ENCODE results near the gene TRIP13. TPM values are rescaled to one million over a fixed set of nuclear protein-coding genes. Genes with fewer than 3 reads are reported as not detected.

Gene TRIP13
- total and polyA plus RNA-seq, 2 of the 13 experiments (the other 11 are each of a cell fraction or from before 2014, with no cell fraction given) = 13.5 to 33.0 TPM

DNA sequence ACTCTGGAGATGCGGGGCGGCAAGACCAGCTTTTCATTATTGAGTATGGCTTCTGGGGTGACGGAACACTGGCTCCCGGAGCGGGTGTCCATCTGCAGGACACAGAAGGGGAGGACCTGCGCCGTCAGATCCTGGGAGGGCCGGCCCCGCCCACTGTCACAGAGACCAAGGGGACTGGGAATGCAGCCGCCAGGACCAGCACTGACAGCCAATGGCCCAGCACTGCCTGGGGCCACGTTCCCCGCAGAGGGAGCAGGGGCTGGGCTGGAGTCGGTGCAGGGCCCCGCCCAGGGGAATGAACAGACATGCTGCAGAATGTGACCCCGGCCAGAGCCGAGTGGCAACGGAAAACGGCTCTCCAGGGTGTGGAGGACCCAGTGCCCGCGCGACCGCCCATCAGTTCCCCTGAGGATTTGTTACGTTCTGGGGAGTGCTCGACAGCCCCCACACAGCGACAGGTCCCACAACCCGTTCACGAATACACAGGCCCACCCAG lies 42.1 kb upstream of the TRIP13 start, which contains the start of gene ZDHHC11 (continued):
- TF ChIP-seq, protein P1, sequence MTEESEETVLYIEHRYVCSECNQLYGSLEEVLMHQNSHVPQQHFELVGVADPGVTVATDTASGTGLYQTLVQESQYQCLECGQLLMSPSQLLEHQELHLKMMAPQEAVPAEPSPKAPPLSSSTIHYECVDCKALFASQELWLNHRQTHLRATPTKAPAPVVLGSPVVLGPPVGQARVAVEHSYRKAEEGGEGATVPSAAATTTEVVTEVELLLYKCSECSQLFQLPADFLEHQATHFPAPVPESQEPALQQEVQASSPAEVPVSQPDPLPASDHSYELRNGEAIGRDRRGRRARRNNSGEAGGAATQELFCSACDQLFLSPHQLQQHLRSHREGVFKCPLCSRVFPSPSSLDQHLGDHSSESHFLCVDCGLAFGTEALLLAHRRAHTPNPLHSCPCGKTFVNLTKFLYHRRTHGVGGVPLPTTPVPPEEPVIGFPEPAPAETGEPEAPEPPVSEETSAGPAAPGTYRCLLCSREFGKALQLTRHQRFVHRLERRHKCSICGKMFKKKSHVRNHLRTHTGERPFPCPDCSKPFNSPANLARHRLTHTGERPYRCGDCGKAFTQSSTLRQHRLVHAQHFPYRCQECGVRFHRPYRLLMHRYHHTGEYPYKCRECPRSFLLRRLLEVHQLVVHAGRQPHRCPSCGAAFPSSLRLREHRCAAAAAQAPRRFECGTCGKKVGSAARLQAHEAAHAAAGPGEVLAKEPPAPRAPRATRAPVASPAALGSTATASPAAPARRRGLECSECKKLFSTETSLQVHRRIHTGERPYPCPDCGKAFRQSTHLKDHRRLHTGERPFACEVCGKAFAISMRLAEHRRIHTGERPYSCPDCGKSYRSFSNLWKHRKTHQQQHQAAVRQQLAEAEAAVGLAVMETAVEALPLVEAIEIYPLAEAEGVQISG (CRISPR knock-in tag; IDR thresholded peaks at IDR 0.05) = peak; percentile 53; the same call in 1 of the 2 replicates
- no peak for TF ChIP-seq RNF2 (conservative IDR thresholded peaks at IDR 0.05; ENCODE audit: low read depth)
- no peak for TF ChIP-seq RXRB (CRISPR knock-in tag; IDR thresholded peaks at IDR 0.05; ENCODE audit: borderline replicate concordance)
- TF ChIP-seq, protein P2, sequence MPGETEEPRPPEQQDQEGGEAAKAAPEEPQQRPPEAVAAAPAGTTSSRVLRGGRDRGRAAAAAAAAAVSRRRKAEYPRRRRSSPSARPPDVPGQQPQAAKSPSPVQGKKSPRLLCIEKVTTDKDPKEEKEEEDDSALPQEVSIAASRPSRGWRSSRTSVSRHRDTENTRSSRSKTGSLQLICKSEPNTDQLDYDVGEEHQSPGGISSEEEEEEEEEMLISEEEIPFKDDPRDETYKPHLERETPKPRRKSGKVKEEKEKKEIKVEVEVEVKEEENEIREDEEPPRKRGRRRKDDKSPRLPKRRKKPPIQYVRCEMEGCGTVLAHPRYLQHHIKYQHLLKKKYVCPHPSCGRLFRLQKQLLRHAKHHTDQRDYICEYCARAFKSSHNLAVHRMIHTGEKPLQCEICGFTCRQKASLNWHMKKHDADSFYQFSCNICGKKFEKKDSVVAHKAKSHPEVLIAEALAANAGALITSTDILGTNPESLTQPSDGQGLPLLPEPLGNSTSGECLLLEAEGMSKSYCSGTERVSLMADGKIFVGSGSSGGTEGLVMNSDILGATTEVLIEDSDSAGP (CRISPR knock-in tag; IDR thresholded peaks at IDR 0.05; ENCODE audit: borderline replicate concordance) = peak; percentile 23; the same call in 1 of the 2 replicates
- TF ChIP-seq MEIS2 (CRISPR knock-in tag; IDR thresholded peaks at IDR 0.05) = no peak
- TF ChIP-seq SAP130 (CRISPR knock-in tag; IDR thresholded peaks at IDR 0.05; ENCODE audit: low read depth) = peak; percentile 77
- TF ChIP-seq, protein P3, sequence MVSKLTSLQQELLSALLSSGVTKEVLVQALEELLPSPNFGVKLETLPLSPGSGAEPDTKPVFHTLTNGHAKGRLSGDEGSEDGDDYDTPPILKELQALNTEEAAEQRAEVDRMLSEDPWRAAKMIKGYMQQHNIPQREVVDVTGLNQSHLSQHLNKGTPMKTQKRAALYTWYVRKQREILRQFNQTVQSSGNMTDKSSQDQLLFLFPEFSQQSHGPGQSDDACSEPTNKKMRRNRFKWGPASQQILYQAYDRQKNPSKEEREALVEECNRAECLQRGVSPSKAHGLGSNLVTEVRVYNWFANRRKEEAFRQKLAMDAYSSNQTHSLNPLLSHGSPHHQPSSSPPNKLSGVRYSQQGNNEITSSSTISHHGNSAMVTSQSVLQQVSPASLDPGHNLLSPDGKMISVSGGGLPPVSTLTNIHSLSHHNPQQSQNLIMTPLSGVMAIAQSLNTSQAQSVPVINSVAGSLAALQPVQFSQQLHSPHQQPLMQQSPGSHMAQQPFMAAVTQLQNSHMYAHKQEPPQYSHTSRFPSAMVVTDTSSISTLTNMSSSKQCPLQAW (CRISPR knock-in tag; IDR thresholded peaks at IDR 0.05) = no peak
- peak; percentile 80; the same call in 1 of the 2 replicates for TF ChIP-seq KLF12 (CRISPR knock-in tag; IDR thresholded peaks at IDR 0.05; ENCODE audit: borderline replicate concordance)
- TF ChIP-seq, protein P4, sequence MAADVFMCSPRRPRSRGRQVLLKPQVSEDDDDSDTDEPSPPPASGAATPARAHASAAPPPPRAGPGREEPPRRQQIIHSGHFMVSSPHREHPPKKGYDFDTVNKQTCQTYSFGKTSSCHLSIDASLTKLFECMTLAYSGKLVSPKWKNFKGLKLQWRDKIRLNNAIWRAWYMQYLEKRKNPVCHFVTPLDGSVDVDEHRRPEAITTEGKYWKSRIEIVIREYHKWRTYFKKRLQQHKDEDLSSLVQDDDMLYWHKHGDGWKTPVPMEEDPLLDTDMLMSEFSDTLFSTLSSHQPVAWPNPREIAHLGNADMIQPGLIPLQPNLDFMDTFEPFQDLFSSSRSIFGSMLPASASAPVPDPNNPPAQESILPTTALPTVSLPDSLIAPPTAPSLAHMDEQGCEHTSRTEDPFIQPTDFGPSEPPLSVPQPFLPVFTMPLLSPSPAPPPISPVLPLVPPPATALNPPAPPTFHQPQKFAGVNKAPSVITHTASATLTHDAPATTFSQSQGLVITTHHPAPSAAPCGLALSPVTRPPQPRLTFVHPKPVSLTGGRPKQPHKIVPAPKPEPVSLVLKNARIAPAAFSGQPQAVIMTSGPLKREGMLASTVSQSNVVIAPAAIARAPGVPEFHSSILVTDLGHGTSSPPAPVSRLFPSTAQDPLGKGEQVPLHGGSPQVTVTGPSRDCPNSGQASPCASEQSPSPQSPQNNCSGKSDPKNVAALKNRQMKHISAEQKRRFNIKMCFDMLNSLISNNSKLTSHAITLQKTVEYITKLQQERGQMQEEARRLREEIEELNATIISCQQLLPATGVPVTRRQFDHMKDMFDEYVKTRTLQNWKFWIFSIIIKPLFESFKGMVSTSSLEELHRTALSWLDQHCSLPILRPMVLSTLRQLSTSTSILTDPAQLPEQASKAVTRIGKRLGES (CRISPR knock-in tag; IDR thresholded peaks at IDR 0.05; ENCODE audit: borderline replicate concordance) = no peak
- TF ChIP-seq, protein P5, sequence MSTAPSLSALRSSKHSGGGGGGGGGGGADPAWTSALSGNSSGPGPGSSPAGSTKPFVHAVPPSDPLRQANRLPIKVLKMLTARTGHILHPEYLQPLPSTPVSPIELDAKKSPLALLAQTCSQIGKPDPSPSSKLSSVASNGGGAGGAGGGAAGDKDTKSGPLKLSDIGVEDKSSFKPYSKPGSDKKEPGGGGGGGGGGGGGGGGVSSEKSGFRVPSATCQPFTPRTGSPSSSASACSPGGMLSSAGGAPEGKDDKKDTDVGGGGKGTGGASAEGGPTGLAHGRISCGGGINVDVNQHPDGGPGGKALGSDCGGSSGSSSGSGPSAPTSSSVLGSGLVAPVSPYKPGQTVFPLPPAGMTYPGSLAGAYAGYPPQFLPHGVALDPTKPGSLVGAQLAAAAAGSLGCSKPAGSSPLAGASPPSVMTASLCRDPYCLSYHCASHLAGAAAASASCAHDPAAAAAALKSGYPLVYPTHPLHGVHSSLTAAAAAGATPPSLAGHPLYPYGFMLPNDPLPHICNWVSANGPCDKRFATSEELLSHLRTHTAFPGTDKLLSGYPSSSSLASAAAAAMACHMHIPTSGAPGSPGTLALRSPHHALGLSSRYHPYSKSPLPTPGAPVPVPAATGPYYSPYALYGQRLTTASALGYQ (CRISPR knock-in tag; IDR thresholded peaks at IDR 0.05) = 0 out of 2 replicates have a peak, but pooled peaks have one; percentile 24
- TF ChIP-seq, protein P6, sequence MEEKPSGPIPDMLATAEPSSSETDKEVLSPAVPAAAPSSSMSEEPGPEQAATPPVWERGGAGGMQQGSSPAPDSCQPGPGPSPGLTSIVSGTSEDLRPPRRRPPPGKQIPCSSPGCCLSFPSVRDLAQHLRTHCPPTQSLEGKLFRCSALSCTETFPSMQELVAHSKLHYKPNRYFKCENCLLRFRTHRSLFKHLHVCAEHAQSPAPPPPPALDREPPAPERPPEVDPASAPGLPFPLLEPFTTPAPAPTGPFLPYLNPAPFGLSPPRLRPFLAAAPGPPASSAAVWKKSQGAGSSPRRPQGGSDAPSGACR (CRISPR knock-in tag; IDR thresholded peaks at IDR 0.05) = no peak
- TF ChIP-seq HMG20A (CRISPR knock-in tag; IDR thresholded peaks at IDR 0.05; ENCODE audit: borderline replicate concordance) = no peak
- TF ChIP-seq CREB1 (IDR thresholded peaks at IDR 0.05) = 0 out of 2 replicates have a peak, but pooled peaks have one; percentile 14
- TF ChIP-seq CREB1 (CRISPR knock-in tag; IDR thresholded peaks at IDR 0.05) = no peak
- 0 out of 2 replicates have a peak, but pooled peaks have one; percentile 25 for TF ChIP-seq GFI1 (CRISPR knock-in tag; IDR thresholded peaks at IDR 0.05; ENCODE audit: borderline replicate concordance)
- no peak for TF ChIP-seq ZNF24 (IDR thresholded peaks at IDR 0.05)
- TF ChIP-seq YY1 (IDR thresholded peaks at IDR 0.05; ENCODE audit: insufficient read depth, insufficient replicate concordance, low read depth, low read length) = peak; percentile 15
- 0 out of 2 replicates have a peak, but pooled peaks have one; percentile 41 for TF ChIP-seq ZSCAN21 (CRISPR knock-in tag; IDR thresholded peaks at IDR 0.05; ENCODE audit: borderline replicate concordance)

All from HepG2 (cell line).